KMS-11 (cell line): ENCODE data around the gene CASK.

Experiments used
- H2AFZ ChIP-seq: fragments of 200-600 bp; sonication (generic); 2 replicates; pipeline ENCODE4 v1.6.1; 2016; ENCODE audit warnings: antibody characterized with exemption, mixed run types, low read depth
- H3K27ac ChIP-seq: fragments of 200-600 bp; sonication (generic); 2 replicates; pipeline ENCODE4 v1.6.1; 2016; ENCODE audit warnings: mild to moderate bottlenecking, mixed run types
- H3K27me3 ChIP-seq: fragments of 200-600 bp; sonication (generic); 2 replicates; pipeline ENCODE4 v1.6.1; 2017; ENCODE audit warnings: mild to moderate bottlenecking, low read depth, mixed run types, moderate library complexity; ENCODE audit not compliant: insufficient read depth
- H3K36me3 ChIP-seq: fragments of 200-600 bp; sonication (generic); 2 replicates; pipeline ENCODE4 v1.6.1; 2017; ENCODE audit warnings: mild to moderate bottlenecking, mixed run types; ENCODE audit not compliant: insufficient read depth
- H3K4me1 ChIP-seq: fragments of 200-600 bp; sonication (generic); 2 replicates; pipeline ENCODE4 v1.6.1; 2016; ENCODE audit warnings: mild to moderate bottlenecking, low read depth, mixed run types; ENCODE audit not compliant: poor library complexity, severe bottlenecking
- H3K4me2 ChIP-seq: fragments of 200-600 bp; sonication (generic); 2 replicates; pipeline ENCODE4 v1.7.0; 2016; ENCODE audit warnings: mild to moderate bottlenecking, mixed run types
- H3K4me3 ChIP-seq: fragments of 200-600 bp; sonication (generic); IDR thresholded peaks from 2 replicates; pipeline ENCODE4 v1.6.1; 2017; ENCODE audit warnings: low read depth, low read length, mixed read lengths; ENCODE audit not compliant: insufficient read depth
- H3K79me2 ChIP-seq: fragments of 200-600 bp; sonication (generic); 2 replicates; pipeline ENCODE4 v1.6.1; 2016; ENCODE audit warnings: low read depth, mixed run types; ENCODE audit not compliant: insufficient read depth
- H3K9ac ChIP-seq: fragments of 200-600 bp; sonication (generic); 2 replicates; pipeline ENCODE4 v1.6.1; 2016; ENCODE audit warnings: mild to moderate bottlenecking, mixed run types
- H4K20me1 ChIP-seq: fragments of 200-600 bp; sonication (generic); 2 replicates; pipeline ENCODE4 v1.6.1; 2016; ENCODE audit warnings: mild to moderate bottlenecking, mixed run types; ENCODE audit not compliant: insufficient read depth
- TF ChIP-seq, protein P1 (sequence below): fragments of 200-600 bp; sonication (generic); conservative IDR thresholded peaks from 2 replicates; pipeline ENCODE4 v1.6.1; 2017; ENCODE audit warnings: low read depth, mild to moderate bottlenecking, antibody characterized with exemption, low read length, moderate library complexity, mixed read lengths

The CASK gene

DNA sequence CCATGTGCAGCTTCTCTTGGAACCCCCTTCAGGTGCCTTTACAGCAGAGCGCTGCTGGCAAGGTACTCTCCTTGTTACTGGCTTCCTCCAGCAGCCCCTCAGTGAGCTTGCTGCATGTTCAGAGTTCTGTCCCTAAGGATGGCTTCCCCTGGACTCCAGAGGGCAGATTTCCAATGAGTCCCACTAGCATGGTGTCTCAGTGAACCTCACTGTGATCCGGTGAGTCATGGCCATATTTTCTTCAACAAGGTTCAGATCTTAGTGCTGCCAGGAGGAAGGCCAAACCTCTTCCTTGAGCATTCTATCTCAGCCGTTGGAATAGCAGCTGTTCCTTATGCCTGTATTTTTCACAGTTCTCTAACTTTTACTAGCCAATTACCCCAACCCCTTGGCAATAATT is 98.8 kb downstream of the CASK start:
- Histone ChIP-seq H3K79me2 (no peaks in the 10 kb centered on the region), H3K27ac (no peak overlapping the region), H3K9ac (no peak overlapping the region), H3K4me1 (no peaks in the 10 kb centered on the region), H3K27me3 (no peaks in the 10 kb centered on the region), H2AFZ (no peak overlapping the region), H4K20me1 (no peaks in the 10 kb centered on the region), H3K4me2 (no peak overlapping the region), H3K36me3 (no peaks in the 10 kb centered on the region), H3K4me3 (no peak overlapping the region)
- TF ChIP-seq, protein P1, sequence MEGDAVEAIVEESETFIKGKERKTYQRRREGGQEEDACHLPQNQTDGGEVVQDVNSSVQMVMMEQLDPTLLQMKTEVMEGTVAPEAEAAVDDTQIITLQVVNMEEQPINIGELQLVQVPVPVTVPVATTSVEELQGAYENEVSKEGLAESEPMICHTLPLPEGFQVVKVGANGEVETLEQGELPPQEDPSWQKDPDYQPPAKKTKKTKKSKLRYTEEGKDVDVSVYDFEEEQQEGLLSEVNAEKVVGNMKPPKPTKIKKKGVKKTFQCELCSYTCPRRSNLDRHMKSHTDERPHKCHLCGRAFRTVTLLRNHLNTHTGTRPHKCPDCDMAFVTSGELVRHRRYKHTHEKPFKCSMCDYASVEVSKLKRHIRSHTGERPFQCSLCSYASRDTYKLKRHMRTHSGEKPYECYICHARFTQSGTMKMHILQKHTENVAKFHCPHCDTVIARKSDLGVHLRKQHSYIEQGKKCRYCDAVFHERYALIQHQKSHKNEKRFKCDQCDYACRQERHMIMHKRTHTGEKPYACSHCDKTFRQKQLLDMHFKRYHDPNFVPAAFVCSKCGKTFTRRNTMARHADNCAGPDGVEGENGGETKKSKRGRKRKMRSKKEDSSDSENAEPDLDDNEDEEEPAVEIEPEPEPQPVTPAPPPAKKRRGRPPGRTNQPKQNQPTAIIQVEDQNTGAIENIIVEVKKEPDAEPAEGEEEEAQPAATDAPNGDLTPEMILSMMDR, result no peak

DNA sequence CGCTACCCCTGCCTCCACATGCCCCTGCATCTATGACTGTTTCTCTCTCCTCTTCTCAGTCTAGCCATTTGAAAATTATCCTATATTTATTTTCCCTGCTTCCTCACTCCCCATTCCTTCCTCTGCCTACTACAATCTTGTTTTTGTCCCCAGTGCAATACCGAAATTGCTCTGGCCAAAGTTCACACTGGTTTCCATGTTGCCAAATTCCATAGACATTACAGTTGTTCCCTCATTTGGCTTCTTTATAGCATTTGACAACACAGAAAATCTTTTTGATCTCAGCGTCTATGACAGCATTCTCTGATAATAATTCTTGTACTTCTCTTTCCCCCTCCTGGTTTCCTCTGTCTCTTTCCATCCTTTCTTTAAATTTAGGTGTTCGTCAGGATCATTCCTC is 100.0 kb downstream of the CASK start:
- TF ChIP-seq, protein P1, result no peak
- Histone ChIP-seq H4K20me1 (no peaks in the 10 kb centered on the region), H2AFZ (no peak overlapping the region), H3K27me3 (no peaks in the 10 kb centered on the region), H3K4me1 (no peaks in the 10 kb centered on the region), H3K4me2 (no peak overlapping the region), H3K36me3 (no peaks in the 10 kb centered on the region), H3K9ac (no peak overlapping the region), H3K27ac (no peak overlapping the region), H3K79me2 (no peaks in the 10 kb centered on the region), H3K4me3 (no peak overlapping the region)

DNA sequence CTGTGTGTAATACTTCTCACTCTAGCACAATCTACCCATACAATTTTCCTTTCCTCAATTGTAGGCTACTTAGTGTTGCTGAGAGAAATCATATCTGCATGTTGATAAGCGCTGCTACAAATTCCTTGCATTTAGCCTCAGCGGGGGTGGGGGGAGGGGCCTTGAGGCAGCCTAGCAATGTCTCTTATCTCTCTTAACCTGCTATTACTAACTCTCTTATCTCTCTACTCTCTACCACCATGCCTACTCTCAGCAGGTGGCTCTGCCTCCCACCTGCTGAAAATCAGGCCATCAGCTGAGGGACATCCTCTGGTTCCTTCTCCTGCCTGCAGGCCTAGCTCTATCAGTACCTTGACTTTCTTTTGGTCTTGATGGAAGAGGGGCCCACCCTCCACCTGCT is 100.5 kb downstream of the CASK start:
- no peaks in the 10 kb centered on the region for H4K20me1 ChIP-seq
- no peaks in the 10 kb centered on the region for H3K4me1 ChIP-seq
- H3K27me3 ChIP-seq, result no peaks in the 10 kb centered on the region
- no peaks in the 10 kb centered on the region for H3K79me2 ChIP-seq
- TF ChIP-seq, protein P1, result no peak
- no peak overlapping the region for H3K4me3 ChIP-seq
- H3K27ac ChIP-seq, result no peak overlapping the region
- no peak overlapping the region for H2AFZ ChIP-seq
- no peak overlapping the region for H3K4me2 ChIP-seq
- H3K36me3 ChIP-seq, result no peaks in the 10 kb centered on the region
- H3K9ac ChIP-seq, result no peak overlapping the region

DNA sequence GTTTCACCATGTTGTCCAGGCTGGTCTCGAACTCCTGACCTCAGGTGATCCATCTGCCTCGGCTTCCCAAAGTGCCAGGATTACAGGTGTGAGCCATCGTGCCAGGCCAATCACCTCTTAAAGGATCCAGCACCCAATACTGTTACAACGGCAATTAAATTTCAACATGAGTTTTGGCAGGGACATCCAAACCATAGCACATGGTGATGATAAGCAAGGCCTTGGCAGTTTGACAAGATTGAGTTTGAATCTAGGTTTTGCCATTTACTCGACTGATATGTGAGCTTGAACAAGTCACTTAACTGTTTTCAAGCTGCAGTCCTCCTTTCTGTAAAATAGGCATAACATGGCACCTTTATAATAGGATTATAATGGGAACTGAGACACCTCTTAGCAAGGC is 115.3 kb downstream of the CASK start:
- TF ChIP-seq, protein P1, result no peak
- no peaks in the 10 kb centered on the region for H3K79me2 ChIP-seq
- no peak overlapping the region for H3K4me2 ChIP-seq
- H4K20me1 ChIP-seq, result no peaks in the 10 kb centered on the region
- H2AFZ ChIP-seq, result no peak overlapping the region
- no peaks in the 10 kb centered on the region for H3K36me3 ChIP-seq
- no peaks in the 10 kb centered on the region for H3K4me1 ChIP-seq
- H3K9ac ChIP-seq, result no peak overlapping the region
- H3K27me3 ChIP-seq, result no peaks in the 10 kb centered on the region
- no peak overlapping the region for H3K27ac ChIP-seq
- no peak overlapping the region for H3K4me3 ChIP-seq

DNA sequence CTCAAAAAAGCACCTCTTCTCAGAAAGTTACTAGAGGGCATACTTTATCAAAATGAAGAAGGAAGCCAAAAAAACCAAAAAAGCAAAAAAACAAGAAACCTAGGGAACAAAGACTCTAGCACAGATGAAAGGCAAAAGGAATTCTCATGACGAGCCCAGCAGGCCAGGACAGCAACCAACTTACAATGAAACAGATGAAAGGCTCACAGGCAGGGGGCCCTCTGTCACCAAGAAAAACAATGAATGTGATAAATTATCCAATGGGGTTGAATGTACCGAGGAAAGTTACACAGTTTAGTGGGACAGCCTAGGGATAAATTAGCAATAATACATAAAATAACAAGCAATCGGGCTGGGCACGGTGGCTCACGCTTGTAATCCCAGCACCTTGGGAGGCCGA is 120.4 kb downstream of the CASK start:
- no peak overlapping the region for H2AFZ ChIP-seq
- TF ChIP-seq, protein P1, result no peak
- H3K9ac ChIP-seq, result no peak overlapping the region
- H4K20me1 ChIP-seq, result no peaks in the 10 kb centered on the region
- H3K27ac ChIP-seq, result no peak overlapping the region
- H3K79me2 ChIP-seq, result no peaks in the 10 kb centered on the region
- no peaks in the 10 kb centered on the region for H3K27me3 ChIP-seq
- peaks cover 16% of the 10 kb centered on the region for H3K4me1 ChIP-seq
- H3K36me3 ChIP-seq, result no peaks in the 10 kb centered on the region
- no peak overlapping the region for H3K4me2 ChIP-seq
- H3K4me3 ChIP-seq, result no peak overlapping the region
